ENCODE data around the gene PWWP2A.

The PWWP2A gene

GRCh38 chr5:160089531-160089930 is 29.7 kb downstream of the PWWP2A start:
- DNase-seq (ENCODE audit: low read depth) = no peak
- in situ Hi-C loops (cut with HindIII; ENCODE audit: low sequenced_read_pairs) = no loop called here
- no peak overlapping the region for H3K4me3 ChIP-seq (ENCODE audit: low read depth, low read length)
- TF ChIP-seq CTCF (IDR thresholded peaks at IDR 0.05; ENCODE audit: low read depth, low read length, missing control alignments) = no peak

GRCh38 chr5:160088805-160089204 is 30.4 kb downstream of the PWWP2A start:
- no peak for TF ChIP-seq CTCF (IDR thresholded peaks at IDR 0.05; ENCODE audit: low read depth, low read length, missing control alignments)
- in situ Hi-C loops (cut with HindIII; ENCODE audit: low sequenced_read_pairs) = no loop called here
- no peak overlapping the region for H3K4me3 ChIP-seq (ENCODE audit: low read depth, low read length)
- no peak for DNase-seq (ENCODE audit: low read depth)

DNA sequence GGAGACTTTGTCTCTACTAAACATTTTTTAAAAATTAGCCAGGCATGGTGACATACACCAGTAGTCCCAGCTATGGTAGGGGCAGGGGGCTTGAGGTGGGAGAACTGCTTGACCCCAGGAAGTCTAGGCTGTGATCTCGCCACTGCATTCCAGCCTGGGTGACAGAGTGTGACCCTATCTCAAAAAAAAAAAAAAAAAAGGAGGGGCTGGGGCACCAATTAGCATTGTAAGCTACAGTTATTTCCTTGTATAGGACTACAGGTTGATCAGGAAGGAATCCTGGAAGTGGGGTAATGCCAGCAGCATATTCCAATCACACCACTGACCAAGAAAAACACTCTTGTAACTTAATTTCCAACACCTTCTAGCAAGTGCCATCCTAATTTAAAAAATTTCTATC is 32.1 kb downstream of the PWWP2A start:
- TF ChIP-seq CTCF (IDR thresholded peaks at IDR 0.05; ENCODE audit: low read depth, low read length, missing control alignments) = no peak
- in situ Hi-C loops (cut with HindIII; ENCODE audit: low sequenced_read_pairs) = no loop called here
- H3K4me3 ChIP-seq (ENCODE audit: low read depth, low read length) = no peak overlapping the region
- no peak for DNase-seq (ENCODE audit: low read depth)

GRCh38 chr5:160084144-160084543 is 35.1 kb downstream of the PWWP2A start:
- no peak overlapping the region for H3K4me3 ChIP-seq (ENCODE audit: low read depth, low read length)
- no peak for TF ChIP-seq CTCF (IDR thresholded peaks at IDR 0.05; ENCODE audit: low read depth, low read length, missing control alignments)
- no peak for DNase-seq (ENCODE audit: low read depth)
- in situ Hi-C loops (cut with HindIII; ENCODE audit: low sequenced_read_pairs) = no loop called here

DNA sequence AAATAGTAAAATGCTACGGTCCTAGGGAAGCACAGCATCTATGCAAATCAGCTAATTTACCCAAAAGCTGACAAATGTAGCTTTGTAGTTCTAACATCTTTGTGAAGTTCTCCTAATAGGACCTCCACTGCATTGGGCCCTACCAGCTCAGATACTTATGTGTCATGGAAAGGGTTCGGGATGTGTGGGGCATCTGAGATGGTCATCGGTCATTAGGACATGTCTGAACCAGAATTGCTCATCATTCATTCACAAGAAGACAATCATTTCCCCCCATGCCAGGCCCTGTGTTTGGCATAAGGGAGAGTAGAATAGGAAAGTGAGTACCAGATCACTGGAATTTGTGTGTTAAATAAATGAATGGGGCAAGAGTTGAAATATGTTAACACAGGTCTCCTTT is 35.7 kb downstream of the PWWP2A start:
- in situ Hi-C loops (cut with HindIII; ENCODE audit: low sequenced_read_pairs) = no loop called here
- H3K4me3 ChIP-seq (ENCODE audit: low read depth, low read length) = no peak overlapping the region
- TF ChIP-seq CTCF (IDR thresholded peaks at IDR 0.05; ENCODE audit: low read depth, low read length, missing control alignments) = no peak
- DNase-seq (ENCODE audit: low read depth) = no peak

- DNase-seq (ENCODE audit: low read depth) = peak; percentile 76
- in situ Hi-C loops (cut with HindIII; ENCODE audit: low sequenced_read_pairs) = no loop called here
- no peak overlapping the region for H3K4me3 ChIP-seq (ENCODE audit: low read depth, low read length)
- no peak for TF ChIP-seq CTCF (IDR thresholded peaks at IDR 0.05; ENCODE audit: low read depth, low read length, missing control alignments)
Measured at GRCh38 chr5:160082614-160083500, 36.4 kb downstream of the PWWP2A start.

Data from astrocyte of the cerebellum (primary cell).